ENCODE data around the gene DFFB.

Gene DFFB

DNA sequence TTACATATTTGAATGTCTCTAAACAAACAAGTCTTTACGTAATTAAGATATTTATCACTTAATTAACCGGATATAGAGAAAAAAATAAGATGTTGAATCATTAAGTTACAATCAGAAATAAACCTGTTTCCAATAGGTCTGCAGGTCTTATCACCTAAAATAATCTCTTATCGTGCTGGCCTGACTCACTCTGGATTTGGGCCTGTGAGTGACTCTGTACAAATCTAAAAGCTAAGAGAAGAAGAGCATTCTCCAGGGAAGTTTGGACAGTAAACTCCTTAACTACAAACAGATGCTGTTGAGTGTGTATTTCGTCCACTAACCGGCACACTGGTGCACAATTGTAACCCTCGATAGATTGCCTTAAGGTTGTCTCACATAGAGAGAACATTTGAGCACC is 25.6 kb upstream of the DFFB start:
- no peak for DNase-seq (ENCODE audit: low read depth)

DNA sequence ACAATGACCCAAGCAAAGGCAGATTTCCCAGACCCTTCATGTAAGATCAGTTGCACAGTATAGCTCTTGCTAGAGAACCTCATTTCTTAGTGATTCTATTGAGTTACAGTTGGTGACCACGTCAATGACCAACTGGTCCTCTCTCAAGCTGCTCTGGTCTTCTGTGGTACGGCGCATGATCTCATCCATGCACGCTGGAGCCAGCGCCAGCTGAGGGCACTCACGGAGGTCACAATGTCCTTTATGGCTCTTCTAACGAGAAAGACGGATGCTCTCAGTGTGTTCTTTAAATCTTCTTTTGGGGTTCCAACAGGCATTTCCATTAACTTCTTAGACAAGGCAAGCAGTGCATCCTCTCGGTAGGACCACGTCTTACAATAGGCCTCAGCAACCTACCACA is 22.6 kb upstream of the DFFB start:
- no peak for DNase-seq (ENCODE audit: low read depth)

DNA sequence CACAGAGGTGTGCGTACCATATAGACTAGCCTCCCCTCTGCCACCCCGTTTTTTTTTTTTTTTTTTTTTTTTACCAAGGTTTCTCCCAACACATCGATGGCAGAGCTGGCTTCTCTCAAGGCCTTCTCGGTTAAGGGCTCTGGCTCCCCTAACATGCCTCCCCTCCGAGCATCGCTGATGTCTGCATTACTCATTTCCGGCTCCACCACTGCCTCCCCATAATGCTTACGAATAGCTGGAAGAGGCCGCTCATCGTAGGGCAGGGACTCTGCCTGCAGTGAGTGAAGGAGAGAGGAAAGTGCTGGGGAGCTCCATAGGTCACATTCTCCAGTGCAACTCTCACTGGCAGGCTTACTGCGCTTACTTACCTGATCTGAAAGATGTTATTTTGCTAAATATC is 20.9 kb upstream of the DFFB start:
- DNase-seq (ENCODE audit: low read depth): no peak

DNA sequence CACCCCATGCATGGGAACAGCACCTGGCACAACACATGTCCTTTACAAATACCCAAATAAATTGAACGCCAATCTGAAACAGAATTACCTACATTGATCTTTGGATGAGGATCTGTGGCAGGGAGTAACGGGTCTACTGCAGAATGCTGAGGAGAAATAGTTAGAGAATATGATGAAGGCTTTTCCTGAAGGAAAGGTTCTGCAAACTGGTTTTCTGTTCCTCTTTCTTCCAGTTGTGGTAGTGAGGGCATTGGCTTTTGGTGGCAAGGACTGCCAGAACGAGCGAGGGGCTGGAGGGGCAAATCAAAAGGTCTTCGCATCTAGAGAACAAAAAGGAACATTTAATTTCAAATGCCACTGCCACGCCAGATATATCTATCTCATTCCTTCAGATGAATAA is 20.1 kb upstream of the DFFB start:
- no peak for DNase-seq (ENCODE audit: low read depth)

DNA sequence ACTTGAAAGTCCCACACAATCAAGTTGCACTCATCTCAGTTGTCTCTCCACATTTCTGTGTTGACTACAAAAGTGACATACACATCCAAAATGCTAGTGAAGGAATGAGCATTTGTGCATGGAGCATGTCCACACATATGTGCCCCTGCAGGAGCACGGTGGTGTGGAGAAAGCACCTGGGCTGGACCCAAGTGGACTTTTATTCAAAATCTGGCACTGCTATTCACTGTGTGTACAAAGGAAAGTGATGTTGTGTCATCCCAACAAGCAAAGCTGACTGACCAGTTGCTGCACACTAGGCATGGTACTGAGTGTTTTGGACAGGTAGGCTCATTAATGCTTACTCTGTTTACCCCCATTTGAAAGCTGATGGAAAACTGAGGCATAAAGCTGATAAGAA is 19.6 kb upstream of the DFFB start:
- DNase-seq (ENCODE audit: low read depth): no peak

DNA sequence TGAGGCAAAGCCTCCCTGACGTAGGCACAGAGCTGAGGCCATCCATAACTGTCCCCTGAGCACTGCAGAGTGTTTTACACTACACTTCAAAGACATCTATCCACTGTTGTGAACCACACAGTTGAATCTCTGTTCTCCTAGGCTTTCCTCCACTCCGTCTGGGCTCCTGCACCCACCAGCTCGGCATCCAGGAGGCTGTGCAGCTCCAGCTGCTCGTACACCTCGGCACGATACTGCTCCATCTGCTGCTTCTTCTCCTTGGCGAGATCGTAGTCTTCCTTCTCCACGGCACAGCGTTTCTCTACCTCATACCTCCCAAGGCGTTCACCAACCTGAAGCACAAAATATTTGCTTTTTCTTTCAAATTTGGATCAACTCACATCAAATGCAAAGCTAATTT is 18.5 kb upstream of the DFFB start:
- no peak for DNase-seq (ENCODE audit: low read depth)

DNA sequence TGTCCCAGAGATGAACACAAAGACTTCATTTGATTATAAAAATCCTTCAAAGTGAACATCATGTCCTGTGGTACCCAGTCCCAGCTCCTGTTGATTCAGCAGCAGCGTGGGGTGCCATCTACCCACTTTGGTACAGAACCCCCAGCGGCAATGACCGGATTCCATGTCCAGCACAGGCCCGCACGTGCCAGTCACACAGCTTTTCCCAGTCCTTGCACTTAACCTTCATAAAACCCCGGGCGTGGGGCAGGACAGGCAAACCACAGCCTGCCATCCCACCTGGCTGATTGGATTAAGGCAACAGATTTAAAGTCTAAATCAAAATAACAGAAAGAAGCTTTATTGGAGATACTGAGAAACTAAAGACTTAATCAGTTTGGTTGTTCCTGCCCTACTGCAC is 15.8 kb upstream of the DFFB start:
- no peak for DNase-seq (ENCODE audit: low read depth)

DNA sequence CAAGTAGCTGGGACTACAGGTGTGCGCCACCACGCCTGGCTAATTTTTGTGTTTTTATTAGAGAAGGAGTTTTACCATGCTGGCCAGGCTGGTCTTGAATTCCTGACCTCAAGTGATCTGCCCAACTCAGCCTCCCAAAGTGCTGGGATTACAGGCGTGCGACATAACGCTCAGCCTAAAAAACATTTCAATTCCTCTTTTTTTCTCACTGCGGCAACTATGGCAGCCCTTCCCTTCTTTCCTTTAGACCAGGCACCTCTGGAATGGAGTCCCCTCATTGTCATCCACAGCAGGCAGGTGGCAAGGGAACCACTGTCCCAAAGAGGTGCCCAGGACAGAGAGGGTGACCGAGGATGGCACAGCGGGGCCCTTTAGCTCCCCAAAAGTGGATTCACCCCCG is 14.4 kb upstream of the DFFB start:
- DNase-seq (ENCODE audit: low read depth): no peak

DNA sequence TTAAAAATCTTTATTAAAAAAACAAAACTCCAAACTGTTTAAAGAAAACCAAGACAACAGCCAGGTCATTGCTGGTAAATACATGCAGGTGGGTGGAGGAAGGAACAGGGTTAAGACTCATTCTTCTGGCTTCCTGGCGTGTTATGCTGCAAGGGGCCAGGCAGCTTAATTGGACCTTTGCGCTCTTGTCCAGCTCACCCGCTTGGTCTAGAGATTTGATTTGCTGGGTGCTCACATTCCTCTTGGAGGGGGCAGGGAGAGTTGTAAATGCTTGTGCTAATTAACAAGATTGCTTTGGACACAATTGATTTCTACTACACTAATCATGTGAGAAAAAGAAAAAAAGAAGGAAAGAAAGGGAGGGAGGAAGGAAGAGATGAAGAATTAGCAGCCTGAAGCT is 10.7 kb upstream of the DFFB start:
- DNase-seq (ENCODE audit: low read depth): no peak

DNA sequence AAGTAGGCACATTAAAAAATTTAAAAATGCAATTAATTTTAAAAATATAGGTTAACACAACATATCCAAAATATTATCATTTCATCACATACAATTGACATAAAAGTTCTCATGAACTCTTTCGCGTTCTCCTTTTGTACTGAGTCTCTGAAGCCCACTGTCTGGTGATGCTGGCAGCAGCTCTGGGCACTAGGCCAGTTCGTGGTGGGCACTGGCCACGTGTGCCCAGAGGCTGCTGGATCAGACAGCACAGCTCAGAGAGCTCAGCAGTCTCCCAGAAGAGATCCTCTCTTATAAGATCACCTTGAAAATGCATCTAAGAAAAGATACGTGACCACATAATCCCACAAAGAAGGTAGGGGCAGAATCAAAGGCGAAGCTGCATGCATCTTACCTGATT is 10.2 kb upstream of the DFFB start:
- DNase-seq (ENCODE audit: low read depth): no peak

DNA sequence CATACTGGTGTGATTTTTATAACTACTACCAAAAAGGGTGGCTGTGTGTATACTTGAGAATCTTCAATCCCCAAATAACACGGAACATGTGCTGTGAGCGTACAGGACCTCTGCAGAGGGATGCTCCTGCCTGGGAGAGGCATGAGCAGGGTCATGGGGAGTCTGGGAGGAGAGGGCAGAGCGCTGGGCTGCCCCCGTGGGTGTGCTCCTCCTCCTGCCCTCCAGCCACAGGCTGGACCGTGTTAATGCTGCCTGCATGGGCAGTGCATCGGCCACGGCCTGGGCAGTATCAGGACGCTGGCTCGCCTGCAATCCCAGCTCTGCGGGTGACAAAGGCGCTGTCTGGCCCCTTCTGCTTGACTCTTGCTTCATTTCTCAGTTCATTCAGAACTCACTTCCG is 6.4 kb upstream of the DFFB start:
- no peak for DNase-seq (ENCODE audit: low read depth)

DNA sequence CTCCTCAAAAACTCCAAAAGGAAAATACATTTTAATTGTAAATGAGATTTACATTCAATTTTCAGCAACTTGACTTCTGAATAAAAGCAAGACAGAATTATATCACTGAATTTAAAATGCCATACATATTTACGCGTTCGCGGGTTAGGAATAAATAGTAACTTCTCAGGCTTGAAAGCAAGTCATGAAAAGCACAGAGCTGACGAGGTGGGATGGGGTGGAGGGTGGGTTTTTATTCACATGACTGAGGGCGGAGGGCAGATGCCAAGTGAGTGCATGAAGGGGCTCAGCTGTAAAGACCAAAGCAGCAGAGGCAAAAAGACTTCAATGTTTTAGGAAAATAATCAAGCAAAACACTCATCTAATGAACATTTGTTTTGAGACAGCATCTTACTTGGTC is 6.0 kb upstream of the DFFB start:
- DNase-seq (ENCODE audit: low read depth): no peak

DNA sequence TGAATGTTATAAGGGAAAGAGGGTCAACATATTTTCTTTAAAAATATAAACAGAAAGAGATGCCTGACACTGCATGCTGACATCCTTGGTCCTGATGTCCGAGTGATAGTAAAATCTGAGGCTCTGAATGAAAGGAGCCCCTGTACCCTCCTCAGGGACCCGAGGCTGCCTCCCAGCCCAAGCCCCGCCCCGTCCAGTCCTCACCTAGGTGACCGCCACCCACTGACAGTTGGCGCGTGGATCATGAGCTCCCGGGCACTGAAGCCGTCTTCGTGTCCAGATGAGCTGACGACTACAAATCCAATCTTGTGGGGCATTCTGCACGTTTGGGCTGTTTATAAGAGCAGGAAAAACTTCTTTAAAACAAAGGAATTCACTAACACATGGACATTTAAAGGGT is 5.2 kb upstream of the DFFB start:
- DNase-seq (ENCODE audit: low read depth): no peak

DNA sequence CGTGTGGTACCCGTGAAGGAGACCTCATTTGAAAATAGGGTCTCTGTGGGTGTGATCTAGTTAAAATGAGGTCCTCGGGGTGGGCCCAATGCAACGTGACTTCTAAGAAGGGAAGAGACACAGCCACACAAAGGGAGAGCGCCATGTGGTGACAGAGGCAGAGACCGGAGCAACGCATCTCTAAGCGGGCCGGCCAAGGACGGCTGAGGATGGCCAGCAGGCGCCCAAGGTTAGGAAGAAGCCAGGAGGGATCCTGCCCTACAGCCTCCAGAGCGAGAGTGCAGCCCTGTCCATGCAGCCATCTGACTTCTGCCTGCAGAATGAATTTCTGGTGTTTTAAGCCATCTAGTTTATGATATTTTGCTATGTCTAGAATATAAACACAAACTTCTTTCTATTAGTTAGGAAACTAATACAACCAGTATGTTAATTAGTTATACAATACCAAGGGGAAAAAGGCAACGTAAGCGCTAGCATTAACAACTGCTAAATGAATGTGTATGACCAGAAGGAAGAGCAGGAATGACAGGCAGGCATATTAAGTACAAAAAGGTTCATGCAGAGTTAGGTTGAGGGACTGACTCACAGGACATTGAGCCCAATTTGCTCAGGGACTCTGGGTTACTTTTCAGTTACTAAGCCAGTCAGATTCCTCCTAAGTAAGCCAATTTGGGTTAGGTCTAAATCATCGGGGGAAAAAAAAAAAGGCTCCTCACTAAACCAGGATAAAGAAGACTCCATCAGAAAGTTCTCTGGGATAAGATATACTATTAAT is 4.4 kb upstream of the DFFB start:
- no peak for DNase-seq (ENCODE audit: low read depth)

DNA sequence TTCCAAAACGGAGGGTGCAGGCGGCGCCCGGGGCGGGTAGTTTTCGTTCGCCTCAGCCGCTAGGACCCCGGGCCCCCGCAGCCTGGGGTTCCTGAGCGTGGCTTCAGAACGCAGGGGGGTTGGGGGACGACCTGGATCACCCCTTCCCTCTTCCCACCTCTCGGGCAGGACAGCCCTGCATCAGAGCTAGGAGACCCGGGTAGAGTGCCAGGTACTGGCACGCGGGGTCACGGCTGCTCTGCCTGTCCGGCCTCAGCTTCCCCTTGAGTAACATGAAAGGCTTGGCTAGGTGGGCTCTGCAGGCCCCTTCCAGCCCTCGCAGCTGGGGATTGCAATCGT is 484 bp downstream of the DFFB start:
- DNase-seq (ENCODE audit: low read depth): no peak

DNA sequence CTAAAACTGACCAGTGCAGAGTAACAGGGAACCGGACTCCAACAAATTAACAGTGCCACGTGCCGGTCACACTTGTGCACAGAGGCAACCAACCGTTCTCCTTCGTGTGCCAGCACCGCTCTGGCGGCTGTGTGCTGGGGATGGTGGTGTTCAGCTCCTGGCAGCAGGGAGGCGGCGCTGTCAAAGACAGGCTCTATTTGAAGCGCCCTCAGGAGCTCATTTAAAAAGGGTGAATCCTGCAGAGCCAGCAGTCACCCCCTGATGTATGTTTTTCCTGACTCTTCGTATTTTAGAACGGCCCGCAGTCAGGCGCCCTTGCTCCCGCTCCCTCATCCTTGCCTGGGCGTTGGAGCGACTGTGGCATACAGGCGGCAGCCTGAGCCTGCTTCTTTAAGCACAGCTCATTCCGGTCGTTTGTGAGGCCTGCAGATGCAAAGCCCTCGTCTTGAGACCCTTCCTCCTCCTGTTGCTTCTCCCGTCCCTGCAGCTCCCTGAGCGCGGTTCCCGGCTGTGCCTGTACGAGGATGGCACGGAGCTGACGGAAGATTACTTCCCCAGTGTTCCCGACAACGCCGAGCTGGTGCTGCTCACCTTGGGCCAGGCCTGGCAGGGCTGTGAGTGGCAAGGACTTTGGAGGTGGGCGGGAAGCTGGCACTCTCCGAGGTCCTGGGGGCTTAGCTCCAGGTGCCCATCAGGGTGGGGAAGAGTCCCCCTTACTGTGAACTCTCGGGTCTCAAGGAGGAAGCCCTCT is 1.1 kb downstream of the DFFB start:
- DNase-seq (ENCODE audit: low read depth): no peak

DNA sequence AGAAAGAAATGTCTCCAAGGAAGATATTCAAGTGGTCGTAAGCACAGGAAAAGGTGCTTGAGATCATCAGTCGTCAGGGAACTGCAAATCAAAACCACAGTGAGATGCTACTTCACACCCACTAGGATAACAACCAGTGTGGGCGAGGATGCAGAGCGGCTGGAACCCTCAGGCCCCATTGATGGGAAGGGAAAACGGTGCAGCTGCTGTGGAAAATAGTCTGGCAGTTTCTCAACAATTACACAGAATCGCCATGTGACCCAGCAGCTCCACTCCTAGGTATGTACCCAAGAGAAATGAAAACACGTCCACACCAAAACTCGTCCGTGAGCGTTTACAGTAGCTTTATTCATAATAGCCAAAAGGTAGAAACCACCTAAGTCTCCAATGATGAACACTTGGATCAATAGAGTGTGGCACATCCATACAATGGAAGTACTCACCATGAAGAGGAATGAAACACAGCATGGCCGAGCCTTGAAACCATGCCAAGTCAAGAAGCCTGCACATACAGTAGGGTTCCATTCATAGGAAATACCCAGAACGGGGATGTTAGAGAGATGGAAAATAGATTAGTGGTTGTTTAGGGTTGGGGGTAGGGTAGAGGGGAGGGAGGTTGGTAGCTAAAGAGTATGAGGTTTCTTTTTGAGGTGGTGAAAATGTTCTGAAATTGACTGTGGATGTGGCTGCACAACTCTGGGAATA is 6.1 kb downstream of the DFFB start:
- DNase-seq (ENCODE audit: low read depth): no peak

DNA sequence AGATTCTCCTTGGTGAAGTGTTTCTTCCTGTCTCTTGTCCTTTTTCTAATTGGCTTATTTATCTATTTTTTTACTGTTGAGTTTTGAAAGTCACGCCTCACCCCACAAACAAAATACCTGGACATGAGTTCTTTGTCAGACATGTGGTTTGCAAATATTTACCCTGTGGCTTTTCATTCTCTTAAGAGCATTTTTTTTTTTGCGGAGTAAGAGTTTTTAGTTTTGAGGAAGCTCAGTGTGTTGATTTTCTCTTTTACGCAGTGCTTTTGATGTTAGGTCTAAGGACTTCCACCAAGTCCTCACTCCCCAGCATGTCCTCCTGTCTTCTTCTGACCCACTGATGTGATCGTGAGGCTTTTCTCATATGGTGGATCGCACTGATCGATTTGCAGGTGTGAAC is 7.6 kb downstream of the DFFB start:
- no peak for DNase-seq (ENCODE audit: low read depth)

DNA sequence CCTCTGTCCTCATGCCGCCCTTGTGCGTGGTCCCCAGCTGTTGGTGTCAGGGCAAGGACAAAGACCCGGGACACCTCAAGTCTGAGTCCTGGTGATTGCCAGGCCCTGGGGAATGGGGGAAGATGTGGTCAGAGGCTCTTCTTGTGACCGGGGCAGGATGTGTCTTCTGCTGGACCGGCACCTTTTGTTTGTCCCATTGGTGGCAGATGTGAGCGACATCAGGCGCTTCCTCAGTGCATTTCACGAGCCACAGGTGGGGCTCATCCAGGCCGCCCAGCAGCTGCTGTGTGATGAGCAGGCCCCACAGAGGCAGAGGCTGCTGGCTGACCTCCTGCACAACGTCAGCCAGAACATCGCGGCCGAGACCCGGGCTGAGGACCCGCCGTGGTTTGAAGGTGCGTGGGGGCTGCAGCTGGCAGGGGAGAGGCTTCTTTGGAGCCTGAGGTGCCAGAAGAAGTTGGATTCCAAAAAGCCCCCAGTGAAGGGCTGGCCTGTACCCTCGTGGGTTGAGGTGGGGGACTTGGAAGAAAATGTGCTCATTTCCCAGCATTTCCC is 8.4 kb downstream of the DFFB start:
- no peak for DNase-seq (ENCODE audit: low read depth)

DNA sequence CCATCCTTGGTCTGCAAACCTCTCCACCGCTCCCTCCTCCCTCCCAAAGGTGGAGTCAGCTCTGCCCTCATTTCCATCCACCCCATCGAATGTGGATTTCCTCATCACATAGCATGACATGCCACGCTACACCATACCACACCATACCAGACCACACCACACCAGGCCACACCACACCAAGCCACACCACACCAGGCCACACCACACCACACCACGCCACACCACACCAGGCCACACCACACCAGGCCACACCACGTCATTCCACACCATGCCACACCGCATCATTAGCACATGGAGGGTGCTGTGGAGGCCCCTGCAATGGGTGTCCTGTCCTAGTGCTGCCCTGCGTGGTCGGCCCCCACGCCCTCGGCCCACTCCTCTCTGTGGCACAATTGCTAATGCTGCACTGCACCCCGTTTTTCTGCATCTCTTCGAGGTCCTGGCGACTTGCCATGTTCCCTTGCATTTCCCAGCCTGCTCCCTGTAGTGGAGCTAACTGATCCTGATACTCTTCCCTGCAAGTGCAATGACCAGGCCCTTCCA is 11.3 kb downstream of the DFFB start:
- DNase-seq (ENCODE audit: low read depth): no peak

DNA sequence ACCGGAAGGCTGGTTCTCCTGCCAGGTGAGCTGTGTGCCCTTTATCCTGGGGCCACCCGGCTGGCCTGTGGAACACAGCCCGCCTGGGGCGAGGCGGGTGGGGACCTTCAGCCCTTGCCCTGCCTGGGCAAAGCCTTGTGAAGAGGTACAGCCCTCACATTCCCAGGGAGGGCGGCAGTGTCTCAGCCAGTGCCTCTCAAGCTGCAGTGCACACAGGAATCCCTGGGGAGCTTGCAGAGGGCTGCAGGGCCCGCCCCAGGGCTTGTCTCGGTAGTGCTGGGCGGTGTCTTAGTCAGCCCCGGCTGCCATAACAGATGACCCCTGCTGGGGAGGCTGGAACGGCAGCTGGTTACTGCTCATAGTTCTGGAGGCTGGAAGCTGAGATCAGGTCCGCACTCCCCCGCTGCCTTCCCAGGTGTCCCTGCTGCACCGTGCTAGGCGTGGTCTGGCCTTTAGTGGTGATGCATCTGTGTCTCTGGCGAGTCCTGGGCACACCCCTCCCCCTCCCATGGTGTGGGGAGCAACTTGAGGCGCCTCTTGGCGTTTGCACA is 12.6 kb downstream of the DFFB start:
- DNase-seq (ENCODE audit: low read depth): no peak

DNA sequence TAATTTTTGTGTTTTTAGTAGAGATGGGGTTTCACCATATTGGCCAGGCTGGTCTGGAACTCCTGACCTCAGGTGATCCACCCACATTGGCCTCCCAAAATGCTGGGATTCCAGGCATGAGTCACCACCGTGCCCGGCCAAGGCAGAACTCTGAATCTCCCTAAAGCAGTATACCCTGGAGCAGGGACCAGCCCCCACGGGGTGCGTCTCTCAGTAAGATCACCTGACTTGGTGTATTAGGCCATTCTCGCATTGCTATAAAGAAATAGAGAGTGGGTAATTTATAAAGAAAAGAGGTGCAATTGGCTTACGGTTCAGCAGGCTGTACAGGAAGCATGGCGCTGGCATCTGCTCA is 14.2 kb downstream of the DFFB start:
- no peak for DNase-seq (ENCODE audit: low read depth)

DNA sequence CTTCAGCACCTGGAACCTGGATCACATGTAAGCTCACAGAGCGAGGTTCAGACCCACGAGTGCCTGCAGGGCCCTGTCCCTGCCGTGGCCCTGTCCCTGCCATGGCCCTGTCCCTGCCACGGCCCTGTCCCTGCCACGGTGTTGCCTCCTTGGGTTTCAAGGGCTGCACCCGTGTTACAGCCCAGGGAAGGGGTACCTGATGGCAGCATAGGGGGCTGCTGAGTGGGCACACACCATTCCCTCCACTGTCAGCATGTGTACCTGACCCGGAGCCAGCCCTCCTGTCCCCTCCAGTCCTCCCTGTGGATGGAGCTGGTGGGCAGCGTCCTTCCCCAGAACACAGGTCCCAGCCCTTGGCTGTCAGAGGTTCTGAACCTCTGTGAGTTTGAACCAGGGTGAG is 15.3 kb downstream of the DFFB start:
- DNase-seq (ENCODE audit: low read depth): no peak
